ENCODE data around the gene GLT6D1.

The GLT6D1 gene

GRCh38 chr9:135579356-135579755 lies 60.0 kb downstream of the GLT6D1 start:
- Histone ChIP-seq H3K36me3 (ENCODE audit: control insufficient read depth in 2 of 2, insufficient read depth in 2 of 2, low read length in 2 of 2) (no peaks in the 10 kb centered on the region), H3K4me3 (ENCODE audit: low read length in 2 of 2) (no peak overlapping the region), H3K27me3 (ENCODE audit: control insufficient read depth in 2 of 2, insufficient read depth in 2 of 2, low read length in 2 of 2) (no peaks in the 10 kb centered on the region), H3K9ac (ENCODE audit: low read depth in 1 of 2, low read length in 2 of 2) (no peak overlapping the region), H3K9me3 (ENCODE audit: control insufficient read depth in 2 of 2, low read length in 2 of 2) (no peaks in the 10 kb centered on the region), H3K4me1 (ENCODE audit: control insufficient read depth in 2 of 2, insufficient read depth in 2 of 2, low read length in 2 of 2) (no peaks in the 10 kb centered on the region), H3K27ac (ENCODE audit: low read depth in 2 of 2, low read length in 2 of 2) (no peak overlapping the region)

GRCh38 chr9:135577256-135577655 lies 62.1 kb downstream of the GLT6D1 start:
- Histone ChIP-seq H3K27me3 (ENCODE audit: control insufficient read depth in 2 of 2, insufficient read depth in 2 of 2, low read length in 2 of 2) (no peaks in the 10 kb centered on the region), H3K27ac (ENCODE audit: low read depth in 2 of 2, low read length in 2 of 2) (no peak overlapping the region), H3K36me3 (ENCODE audit: control insufficient read depth in 2 of 2, insufficient read depth in 2 of 2, low read length in 2 of 2) (no peaks in the 10 kb centered on the region)

GRCh38 chr9:135575995-135576631 lies 63.2 kb downstream of the GLT6D1 start:
- H3K27me3 ChIP-seq (ENCODE audit: control insufficient read depth in 2 of 2, insufficient read depth in 2 of 2, low read length in 2 of 2): no peaks in the 10 kb centered on the region
- H3K4me3 ChIP-seq (ENCODE audit: low read length in 2 of 2): no peak overlapping the region
- H3K27ac ChIP-seq (ENCODE audit: low read depth in 2 of 2, low read length in 2 of 2): no peak overlapping the region
- H3K4me1 ChIP-seq (ENCODE audit: control insufficient read depth in 2 of 2, insufficient read depth in 2 of 2, low read length in 2 of 2): no peaks in the 10 kb centered on the region
- H3K36me3 ChIP-seq (ENCODE audit: control insufficient read depth in 2 of 2, insufficient read depth in 2 of 2, low read length in 2 of 2): no peaks in the 10 kb centered on the region
- H3K9me3 ChIP-seq (ENCODE audit: control insufficient read depth in 2 of 2, low read length in 2 of 2): no peaks in the 10 kb centered on the region
- H3K9ac ChIP-seq (ENCODE audit: low read depth in 1 of 2, low read length in 2 of 2): no peak overlapping the region

More at GRCh38 chr9:135577256-135577655, 62.1 kb downstream of the GLT6D1 start:
- H3K9me3 ChIP-seq (ENCODE audit: control insufficient read depth in 2 of 2, low read length in 2 of 2): no peaks in the 10 kb centered on the region
- no peak overlapping the region for H3K4me3 ChIP-seq (ENCODE audit: low read length in 2 of 2)
- H3K9ac ChIP-seq (ENCODE audit: low read depth in 1 of 2, low read length in 2 of 2): no peak overlapping the region
- H3K4me1 ChIP-seq (ENCODE audit: control insufficient read depth in 2 of 2, insufficient read depth in 2 of 2, low read length in 2 of 2): no peaks in the 10 kb centered on the region

- no peak overlapping the region for H3K4me3 ChIP-seq (ENCODE audit: low read length in 2 of 2)
- H3K36me3 ChIP-seq (ENCODE audit: control insufficient read depth in 2 of 2, insufficient read depth in 2 of 2, low read length in 2 of 2): no peaks in the 10 kb centered on the region
- H3K4me1 ChIP-seq (ENCODE audit: control insufficient read depth in 2 of 2, insufficient read depth in 2 of 2, low read length in 2 of 2): no peaks in the 10 kb centered on the region
- H3K27me3 ChIP-seq (ENCODE audit: control insufficient read depth in 2 of 2, insufficient read depth in 2 of 2, low read length in 2 of 2): no peaks in the 10 kb centered on the region
- no peak overlapping the region for H3K27ac ChIP-seq (ENCODE audit: low read depth in 2 of 2, low read length in 2 of 2)
- no peaks in the 10 kb centered on the region for H3K9me3 ChIP-seq (ENCODE audit: control insufficient read depth in 2 of 2, low read length in 2 of 2)
- H3K9ac ChIP-seq (ENCODE audit: low read depth in 1 of 2, low read length in 2 of 2): no peak overlapping the region
Measured at GRCh38 chr9:135574943-135575342, 64.4 kb downstream of the GLT6D1 start.

GRCh38 chr9:135574331-135574730 lies 65.0 kb downstream of the GLT6D1 start:
- no peaks in the 10 kb centered on the region for H3K9me3 ChIP-seq (ENCODE audit: control insufficient read depth in 2 of 2, low read length in 2 of 2)

More at GRCh38 chr9:135574331-135574730, 65.0 kb downstream of the GLT6D1 start:
- Histone ChIP-seq H3K27me3 (ENCODE audit: control insufficient read depth in 2 of 2, insufficient read depth in 2 of 2, low read length in 2 of 2) (no peaks in the 10 kb centered on the region), H3K4me3 (ENCODE audit: low read length in 2 of 2) (no peak overlapping the region), H3K9ac (ENCODE audit: low read depth in 1 of 2, low read length in 2 of 2) (no peak overlapping the region), H3K4me1 (ENCODE audit: control insufficient read depth in 2 of 2, insufficient read depth in 2 of 2, low read length in 2 of 2) (no peaks in the 10 kb centered on the region), H3K27ac (ENCODE audit: low read depth in 2 of 2, low read length in 2 of 2) (no peak overlapping the region), H3K36me3 (ENCODE audit: control insufficient read depth in 2 of 2, insufficient read depth in 2 of 2, low read length in 2 of 2) (no peaks in the 10 kb centered on the region)
